LHCN-M2 (cell line): Measurements from ENCODE around the gene LST1. TPM values are rescaled to one million over a fixed set of nuclear protein-coding genes. Genes with fewer than 3 reads are reported as not detected.

ENCODE experiments used
- DNase-seq: peaks from one replicate; pipeline ENCODE4 v3.0.0-alpha.2; 2012; ENCODE audit warnings: low read depth
- total RNA-seq: library from RNA; depleted of rRNA; stranded (reverse); fragments of >200 nt; gene quantifications from 2 replicates; pipeline ENCODE4 v1.2.3, GENCODE V29; 2014

LST1 gene
- total RNA-seq, 1 experiment from 2014 or later: not detected

DNA sequence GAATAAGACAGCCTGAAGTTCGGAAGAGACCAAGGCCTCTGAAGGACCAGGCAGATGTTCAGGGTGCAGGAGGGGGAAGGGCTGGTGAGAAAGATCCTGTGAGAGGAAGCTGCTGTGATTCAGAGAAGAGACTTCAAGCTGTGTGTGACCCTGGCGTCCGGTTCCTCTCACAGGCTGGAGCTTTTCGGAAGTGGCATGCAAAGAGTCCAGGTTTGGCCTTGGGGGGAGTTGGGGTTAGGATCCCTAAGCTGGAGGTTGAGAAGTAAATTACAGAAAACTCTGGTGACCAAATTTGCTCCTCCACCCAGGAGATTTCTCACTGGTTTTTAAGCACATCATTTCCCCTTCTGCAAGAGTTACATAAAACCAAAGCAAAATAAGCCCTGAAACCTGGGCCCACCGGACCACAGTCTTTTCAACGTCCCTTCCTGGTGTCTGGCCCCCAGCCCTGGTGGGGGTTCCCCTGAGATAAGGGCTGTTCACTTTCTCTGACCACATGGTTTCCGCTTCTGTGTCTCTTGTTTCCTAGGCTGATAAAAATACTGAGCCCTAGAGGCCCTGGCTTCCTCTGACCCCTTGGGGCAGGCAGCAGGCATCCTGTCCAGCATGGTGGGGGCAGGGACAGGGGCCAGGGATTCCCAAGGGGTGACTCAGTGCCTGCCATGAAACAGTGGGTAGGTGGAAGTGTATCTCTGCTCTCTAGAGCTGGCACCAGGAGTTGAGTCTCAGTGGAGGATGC is 25.9 kb upstream of the LST1 start:
- DNase-seq: peak; percentile 86

DNA sequence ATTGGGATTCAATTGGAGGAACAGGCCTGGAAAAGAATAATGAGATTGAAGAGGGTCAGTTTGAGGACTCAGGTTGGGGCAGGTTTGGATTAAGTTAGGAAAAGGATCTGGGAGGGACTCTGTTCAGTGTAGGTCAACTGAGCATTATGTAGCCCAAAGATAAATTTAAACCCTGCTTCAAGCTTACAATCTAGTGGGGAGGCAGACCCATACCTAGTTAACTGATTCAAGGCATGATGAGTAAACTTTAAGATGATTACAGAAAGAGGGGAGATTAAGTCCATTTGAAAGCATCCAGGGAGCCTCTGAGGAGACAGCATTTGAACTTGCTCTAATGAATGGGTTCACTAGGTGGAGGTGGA is 25.4 kb upstream of the LST1 start:
- DNase-seq: no peak

DNA sequence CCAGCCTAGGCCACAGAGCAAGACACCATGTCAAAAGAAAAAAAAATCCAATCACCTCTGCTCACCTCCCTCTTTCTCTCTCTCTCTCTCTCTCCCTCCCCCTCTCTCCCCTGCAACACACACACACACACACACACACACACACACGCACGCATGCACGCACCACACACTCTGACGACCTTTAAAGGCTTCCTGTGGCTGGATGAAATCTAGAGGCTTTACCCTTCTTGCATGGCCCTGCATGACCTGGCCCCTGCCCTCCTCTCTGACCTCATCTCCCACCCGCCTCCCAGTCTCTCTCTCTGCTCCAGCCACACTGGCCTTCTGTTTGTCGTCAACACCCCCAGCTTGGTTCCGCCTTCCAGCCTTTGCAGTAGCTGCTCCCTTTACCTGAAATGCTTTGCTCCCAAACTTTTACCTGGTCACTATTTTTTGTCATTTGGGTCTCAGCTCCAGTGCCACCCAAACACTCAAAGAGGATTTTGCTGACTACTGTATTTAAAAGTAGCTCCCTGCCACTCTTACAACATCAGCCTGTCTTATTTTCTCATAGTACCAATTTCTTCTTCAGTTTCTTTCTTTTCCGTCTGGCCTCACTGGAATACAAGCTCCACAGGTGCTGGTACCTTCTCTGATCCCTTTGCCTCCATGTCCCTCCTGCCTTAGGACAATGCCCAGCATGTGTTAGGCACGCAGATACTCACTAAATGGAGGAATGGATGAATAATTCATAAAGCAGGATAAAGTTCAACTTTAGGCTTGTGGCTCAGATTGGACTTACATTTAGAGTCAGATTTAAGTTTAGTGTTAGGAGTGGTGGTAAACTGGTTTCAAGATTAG is 18.3 kb upstream of the LST1 start:
- no peak for DNase-seq

DNA sequence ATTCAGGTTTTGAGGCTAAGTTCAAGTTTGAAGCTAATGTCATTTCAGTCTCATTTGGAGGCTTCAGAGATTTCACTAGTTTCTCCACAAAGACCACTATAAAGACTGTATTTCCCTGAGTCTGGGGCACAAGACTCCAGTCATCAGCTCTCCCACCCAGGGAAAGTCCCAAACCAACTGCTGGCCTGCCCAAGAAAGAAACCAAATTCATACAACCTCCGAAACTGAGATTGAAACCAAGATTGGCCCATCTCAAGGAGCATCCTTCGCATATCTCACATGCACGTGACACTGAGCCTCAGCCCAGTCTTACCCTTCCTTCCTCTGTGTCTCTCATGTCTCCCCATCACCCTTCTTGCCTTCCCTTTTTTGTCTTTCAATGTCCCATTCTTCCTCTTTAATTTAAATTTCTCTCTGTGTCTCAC is 17.5 kb upstream of the LST1 start:
- DNase-seq: no peak

DNA sequence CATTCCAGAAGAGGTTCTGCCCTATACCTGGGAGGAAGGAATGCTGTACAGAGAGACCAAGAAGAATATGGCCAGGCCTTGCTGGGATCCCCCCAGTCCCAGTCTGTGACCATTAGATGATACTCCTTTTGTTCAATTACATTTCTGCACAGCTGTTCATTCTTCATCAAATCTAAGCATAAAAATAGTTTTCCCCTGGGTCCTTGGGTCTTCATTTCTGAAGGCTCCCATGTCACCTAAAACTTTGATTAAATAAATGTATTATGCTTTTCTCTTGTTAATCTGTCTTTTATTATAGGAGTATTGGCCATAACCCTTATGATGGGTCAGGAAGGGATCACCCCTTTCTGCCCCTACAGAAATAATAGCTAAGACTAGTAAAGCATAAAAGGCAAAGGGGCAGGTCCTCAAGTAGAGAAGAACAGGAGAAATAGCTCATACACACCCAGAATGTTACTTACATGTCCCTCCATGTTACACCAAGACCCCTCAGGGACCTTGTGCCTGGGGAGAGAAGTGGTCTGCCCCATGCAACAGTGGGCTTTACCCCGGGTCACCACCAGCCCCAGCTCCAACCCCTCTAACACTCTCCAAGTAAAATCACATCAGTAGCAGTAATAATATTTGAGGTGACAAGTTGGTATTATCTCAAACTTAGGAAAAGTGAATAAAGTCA is 16.1 kb upstream of the LST1 start:
- DNase-seq: no peak

DNA sequence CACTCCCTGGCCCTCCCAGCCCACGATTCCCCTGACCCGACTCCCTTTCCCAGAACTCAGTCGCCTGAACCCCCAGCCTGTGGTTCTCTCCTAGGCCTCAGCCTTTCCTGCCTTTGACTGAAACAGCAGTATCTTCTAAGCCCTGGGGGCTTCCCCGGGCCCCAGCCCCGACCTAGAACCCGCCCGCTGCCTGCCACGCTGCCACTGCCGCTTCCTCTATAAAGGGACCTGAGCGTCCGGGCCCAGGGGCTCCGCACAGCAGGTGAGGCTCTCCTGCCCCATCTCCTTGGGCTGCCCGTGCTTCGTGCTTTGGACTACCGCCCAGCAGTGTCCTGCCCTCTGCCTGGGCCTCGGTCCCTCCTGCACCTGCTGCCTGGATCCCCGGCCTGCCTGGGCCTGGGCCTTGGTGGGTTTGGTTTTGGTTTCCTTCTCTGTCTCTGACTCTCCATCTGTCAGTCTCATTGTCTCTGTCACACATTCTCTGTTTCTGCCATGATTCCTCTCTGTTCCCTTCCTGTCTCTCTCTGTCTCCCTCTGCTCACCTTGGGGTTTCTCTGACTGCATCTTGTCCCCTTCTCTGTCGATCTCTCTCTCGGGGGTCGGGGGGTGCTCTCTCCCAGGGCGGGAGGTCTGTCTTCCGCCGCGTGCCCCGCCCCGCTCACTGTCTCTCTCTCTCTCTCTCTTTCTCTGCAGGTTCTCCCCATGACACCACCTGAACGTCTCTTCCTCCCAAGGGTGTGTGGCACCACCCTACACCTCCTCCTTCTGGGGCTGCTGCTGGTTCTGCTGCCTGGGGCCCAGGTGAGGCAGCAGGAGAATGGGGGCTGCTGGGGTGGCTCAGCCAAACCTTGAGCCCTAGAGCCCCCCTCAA is 13.8 kb upstream of the LST1 start, which contains the start of gene LTA:
Gene LTA (plus strand): TSS at position 249 of the 871 bp plus-strand sequence. CDS start 454 bp downstream, at position 703.
- DNase-seq: no peak

DNA sequence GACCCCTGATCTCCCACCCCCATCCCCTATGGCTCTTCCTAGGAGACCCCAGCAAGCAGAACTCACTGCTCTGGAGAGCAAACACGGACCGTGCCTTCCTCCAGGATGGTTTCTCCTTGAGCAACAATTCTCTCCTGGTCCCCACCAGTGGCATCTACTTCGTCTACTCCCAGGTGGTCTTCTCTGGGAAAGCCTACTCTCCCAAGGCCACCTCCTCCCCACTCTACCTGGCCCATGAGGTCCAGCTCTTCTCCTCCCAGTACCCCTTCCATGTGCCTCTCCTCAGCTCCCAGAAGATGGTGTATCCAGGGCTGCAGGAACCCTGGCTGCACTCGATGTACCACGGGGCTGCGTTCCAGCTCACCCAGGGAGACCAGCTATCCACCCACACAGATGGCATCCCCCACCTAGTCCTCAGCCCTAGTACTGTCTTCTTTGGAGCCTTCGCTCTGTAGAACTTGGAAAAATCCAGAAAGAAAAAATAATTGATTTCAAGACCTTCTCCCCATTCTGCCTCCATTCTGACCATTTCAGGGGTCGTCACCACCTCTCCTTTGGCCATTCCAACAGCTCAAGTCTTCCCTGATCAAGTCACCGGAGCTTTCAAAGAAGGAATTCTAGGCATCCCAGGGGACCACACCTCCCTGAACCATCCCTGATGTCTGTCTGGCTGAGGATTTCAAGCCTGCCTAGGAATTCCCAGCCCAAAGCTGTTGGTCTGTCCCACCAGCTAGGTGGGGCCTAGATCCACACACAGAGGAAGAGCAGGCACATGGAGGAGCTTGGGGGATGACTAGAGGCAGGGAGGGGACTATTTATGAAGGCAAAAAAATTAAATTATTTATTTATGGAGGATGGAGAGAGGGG is 12.6 kb upstream of the LST1 start:
- DNase-seq: no peak

DNA sequence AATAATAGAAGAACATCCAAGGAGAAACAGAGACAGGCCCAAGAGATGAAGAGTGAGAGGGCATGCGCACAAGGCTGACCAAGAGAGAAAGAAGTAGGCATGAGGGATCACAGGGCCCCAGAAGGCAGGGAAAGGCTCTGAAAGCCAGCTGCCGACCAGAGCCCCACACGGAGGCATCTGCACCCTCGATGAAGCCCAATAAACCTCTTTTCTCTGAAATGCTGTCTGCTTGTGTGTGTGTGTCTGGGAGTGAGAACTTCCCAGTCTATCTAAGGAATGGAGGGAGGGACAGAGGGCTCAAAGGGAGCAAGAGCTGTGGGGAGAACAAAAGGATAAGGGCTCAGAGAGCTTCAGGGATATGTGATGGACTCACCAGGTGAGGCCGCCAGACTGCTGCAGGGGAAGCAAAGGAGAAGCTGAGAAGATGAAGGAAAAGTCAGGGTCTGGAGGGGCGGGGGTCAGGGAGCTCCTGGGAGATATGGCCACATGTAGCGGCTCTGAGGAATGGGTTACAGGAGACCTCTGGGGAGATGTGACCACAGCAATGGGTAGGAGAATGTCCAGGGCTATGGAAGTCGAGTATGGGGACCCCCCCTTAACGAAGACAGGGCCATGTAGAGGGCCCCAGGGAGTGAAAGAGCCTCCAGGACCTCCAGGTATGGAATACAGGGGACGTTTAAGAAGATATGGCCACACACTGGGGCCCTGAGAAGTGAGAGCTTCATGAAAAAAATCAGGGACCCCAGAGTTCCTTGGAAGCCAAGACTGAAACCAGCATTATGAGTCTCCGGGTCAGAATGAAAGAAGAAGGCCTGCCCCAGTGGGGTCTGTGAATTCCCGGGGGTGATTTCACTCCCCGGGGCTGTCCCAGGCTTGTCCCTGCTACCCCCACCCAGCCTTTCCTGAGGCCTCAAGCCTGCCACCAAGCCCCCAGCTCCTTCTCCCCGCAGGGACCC is 11.7 kb upstream of the LST1 start:
- no peak for DNase-seq

DNA sequence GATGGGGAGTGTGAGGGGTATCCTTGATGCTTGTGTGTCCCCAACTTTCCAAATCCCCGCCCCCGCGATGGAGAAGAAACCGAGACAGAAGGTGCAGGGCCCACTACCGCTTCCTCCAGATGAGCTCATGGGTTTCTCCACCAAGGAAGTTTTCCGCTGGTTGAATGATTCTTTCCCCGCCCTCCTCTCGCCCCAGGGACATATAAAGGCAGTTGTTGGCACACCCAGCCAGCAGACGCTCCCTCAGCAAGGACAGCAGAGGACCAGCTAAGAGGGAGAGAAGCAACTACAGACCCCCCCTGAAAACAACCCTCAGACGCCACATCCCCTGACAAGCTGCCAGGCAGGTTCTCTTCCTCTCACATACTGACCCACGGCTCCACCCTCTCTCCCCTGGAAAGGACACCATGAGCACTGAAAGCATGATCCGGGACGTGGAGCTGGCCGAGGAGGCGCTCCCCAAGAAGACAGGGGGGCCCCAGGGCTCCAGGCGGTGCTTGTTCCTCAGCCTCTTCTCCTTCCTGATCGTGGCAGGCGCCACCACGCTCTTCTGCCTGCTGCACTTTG is 10.7 kb upstream of the LST1 start, which contains the start of gene TNF:
Gene TNF (plus strand): TSS at position 231 of the 567 bp plus-strand sequence. CDS start 177 bp downstream, at position 408.
- DNase-seq: no peak

DNA sequence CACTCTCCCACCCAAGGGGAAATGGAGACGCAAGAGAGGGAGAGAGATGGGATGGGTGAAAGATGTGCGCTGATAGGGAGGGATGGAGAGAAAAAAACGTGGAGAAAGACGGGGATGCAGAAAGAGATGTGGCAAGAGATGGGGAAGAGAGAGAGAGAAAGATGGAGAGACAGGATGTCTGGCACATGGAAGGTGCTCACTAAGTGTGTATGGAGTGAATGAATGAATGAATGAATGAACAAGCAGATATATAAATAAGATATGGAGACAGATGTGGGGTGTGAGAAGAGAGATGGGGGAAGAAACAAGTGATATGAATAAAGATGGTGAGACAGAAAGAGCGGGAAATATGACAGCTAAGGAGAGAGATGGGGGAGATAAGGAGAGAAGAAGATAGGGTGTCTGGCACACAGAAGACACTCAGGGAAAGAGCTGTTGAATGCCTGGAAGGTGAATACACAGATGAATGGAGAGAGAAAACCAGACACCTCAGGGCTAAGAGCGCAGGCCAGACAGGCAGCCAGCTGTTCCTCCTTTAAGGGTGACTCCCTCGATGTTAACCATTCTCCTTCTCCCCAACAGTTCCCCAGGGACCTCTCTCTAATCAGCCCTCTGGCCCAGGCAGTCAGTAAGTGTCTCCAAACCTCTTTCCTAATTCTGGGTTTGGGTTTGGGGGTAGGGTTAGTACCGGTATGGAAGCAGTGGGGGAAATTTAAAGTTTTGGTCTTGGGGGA is 10.0 kb upstream of the LST1 start:
- DNase-seq: peak; percentile 19

DNA sequence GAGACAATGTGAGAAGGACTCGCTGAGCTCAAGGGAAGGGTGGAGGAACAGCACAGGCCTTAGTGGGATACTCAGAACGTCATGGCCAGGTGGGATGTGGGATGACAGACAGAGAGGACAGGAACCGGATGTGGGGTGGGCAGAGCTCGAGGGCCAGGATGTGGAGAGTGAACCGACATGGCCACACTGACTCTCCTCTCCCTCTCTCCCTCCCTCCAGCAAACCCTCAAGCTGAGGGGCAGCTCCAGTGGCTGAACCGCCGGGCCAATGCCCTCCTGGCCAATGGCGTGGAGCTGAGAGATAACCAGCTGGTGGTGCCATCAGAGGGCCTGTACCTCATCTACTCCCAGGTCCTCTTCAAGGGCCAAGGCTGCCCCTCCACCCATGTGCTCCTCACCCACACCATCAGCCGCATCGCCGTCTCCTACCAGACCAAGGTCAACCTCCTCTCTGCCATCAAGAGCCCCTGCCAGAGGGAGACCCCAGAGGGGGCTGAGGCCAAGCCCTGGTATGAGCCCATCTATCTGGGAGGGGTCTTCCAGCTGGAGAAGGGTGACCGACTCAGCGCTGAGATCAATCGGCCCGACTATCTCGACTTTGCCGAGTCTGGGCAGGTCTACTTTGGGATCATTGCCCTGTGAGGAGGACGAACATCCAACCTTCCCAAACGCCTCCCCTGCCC is 9.0 kb upstream of the LST1 start:
- DNase-seq: no peak

DNA sequence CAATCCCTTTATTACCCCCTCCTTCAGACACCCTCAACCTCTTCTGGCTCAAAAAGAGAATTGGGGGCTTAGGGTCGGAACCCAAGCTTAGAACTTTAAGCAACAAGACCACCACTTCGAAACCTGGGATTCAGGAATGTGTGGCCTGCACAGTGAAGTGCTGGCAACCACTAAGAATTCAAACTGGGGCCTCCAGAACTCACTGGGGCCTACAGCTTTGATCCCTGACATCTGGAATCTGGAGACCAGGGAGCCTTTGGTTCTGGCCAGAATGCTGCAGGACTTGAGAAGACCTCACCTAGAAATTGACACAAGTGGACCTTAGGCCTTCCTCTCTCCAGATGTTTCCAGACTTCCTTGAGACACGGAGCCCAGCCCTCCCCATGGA is 8.5 kb upstream of the LST1 start:
- no peak for DNase-seq

DNA sequence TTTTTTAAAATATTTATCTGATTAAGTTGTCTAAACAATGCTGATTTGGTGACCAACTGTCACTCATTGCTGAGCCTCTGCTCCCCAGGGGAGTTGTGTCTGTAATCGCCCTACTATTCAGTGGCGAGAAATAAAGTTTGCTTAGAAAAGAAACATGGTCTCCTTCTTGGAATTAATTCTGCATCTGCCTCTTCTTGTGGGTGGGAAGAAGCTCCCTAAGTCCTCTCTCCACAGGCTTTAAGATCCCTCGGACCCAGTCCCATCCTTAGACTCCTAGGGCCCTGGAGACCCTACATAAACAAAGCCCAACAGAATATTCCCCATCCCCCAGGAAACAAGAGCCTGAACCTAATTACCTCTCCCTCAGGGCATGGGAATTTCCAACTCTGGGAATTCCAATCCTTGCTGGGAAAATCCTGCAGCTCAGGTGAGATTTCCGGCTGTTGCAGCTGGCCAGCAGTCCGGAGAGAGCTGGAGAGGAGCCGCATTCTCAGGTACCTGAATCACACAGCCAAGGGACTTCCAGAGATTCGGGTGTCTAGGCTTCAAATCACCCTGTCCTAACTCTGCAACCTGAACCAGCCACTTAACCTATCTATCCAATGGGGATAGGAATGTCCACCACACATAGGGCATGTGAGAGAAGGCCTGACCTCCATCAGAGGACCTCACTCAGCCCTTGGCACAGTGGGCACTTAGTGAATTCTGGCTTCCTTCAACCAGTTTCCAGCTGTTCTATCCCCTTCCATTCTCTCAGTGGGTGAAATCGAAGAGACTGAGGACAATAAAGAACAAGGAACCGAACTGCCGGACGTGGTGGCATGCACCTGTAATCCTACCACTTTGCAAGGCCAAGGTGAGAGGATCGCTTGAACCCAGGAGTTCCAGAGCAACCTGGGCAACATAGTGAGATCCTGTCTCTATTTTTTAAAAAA is 7.6 kb upstream of the LST1 start:
- DNase-seq: no peak

DNA sequence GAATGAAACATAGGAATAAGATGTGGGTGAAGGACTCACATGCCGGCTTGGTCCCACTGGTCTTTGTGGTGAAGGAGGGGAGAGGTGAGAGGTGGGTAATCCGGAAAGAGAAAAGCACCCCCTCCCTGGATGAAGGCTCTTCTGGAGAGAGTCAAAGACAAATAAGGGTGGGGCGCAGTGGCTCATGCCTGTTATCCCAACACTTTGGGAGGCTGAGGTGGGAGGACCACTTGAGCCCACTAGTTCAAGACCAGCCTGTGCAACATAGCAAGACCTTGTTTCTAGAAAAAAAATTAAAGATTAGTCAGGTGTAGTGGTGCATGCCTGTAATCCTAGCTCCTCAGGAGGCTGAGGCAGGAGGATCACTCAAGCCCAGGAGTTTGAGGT is 7.0 kb upstream of the LST1 start:
- DNase-seq: no peak

DNA sequence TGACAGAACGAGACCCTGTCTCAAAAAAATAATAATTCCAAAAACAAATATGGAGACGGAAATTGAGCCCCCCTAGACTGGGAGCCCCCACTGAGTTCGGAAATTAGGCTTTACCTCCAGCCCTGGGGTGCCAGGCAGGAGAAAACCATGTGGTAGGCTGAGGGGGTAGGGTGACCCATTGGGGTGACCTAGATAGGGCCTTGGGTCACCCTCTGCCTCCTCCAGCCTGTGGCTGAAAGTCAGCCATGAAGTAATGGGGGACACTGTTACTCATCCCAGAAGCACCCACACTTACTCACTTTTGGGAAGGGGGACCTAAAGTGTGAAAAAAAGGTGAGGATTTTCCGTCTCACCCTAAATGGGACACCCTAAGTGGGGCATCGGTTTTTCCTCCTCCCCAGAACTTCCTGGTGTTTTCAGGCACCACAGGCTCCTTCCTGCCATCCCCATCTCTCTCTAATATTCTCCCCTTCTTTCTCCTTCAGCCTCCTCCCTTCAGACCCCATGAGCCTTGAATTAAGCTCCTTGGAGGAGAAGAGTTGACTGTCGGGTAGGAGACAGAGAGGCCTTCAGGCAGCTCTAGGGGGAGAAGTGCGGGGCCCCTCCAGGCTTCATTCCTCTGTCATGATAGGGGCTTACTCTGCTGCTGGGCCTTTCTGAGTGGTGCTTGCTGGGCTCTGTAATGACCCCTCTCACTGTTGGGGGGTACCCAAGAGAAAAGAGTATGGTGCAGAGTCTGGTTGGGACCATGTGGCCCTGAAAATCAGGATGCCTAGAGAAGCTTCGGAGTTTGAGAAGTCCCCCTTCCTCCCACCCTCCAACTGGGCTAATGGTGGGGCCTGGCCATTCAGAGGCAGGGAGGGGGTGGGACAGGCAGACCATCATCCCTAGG is 6.3 kb upstream of the LST1 start:
- DNase-seq: no peak

DNA sequence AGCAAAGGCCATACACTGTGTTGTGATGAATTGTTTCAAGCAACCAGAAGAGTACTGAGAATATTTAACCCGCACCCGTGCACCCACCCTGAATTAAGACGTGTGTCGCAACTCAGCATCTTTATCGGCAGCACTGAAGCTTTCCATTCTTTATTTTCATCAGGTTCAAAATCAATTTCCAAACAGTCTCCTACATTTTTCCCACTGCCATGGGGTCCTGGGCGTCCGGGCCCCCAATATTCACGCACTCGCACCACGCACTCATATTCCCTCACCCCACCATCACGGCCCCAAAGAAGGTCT is 5.7 kb upstream of the LST1 start:
- no peak for DNase-seq
